H1 (cell line): Measurements from ENCODE around the gene TNXB. TPM values are rescaled to one million over a fixed set of nuclear protein-coding genes. Genes with fewer than 3 reads are reported as not detected.

Source experiments
- BACH1 ChIP-seq: IDR thresholded peaks from 2 replicates; pipeline ENCODE4 v1.6.1; 2012; ENCODE audit warnings: low read length, improper control_type of control experiment
- BRCA1 ChIP-seq: IDR thresholded peaks from 2 replicates; pipeline ENCODE4 v1.6.1; 2012; ENCODE audit warnings: low read depth, low read length, improper control_type of control experiment
- CREB1 ChIP-seq: IDR thresholded peaks from 2 replicates; pipeline ENCODE4 v1.6.1; 2012; ENCODE audit warnings: inconsistent platforms
- EP300 ChIP-seq, 2 experiments: IDR thresholded peaks; 1 replicate in 1 of 2; 2 replicates in 1 of 2; pipeline ENCODE4 v1.6.1; 2011 to 2012; ENCODE audit warnings: low read depth in 2 of 2, low read length in 2 of 2, mild to moderate bottlenecking in 2 of 2, borderline replicate concordance in 1 of 2, inconsistent platforms in 1 of 2, moderate library complexity in 1 of 2
- KDM1A ChIP-seq: fragments of 200-600, 300-600 bp; sonication (generic); IDR thresholded peaks from 2 replicates; pipeline ENCODE4 v1.7.1; 2016; ENCODE audit warnings: mild to moderate bottlenecking, low read length, borderline replicate concordance
- KDM4A ChIP-seq: IDR thresholded peaks from one replicate; pipeline ENCODE4 v1.7.1; 2012; ENCODE audit warnings: low read depth, mild to moderate bottlenecking, moderate library complexity, low read length, inconsistent platforms; ENCODE audit not compliant: severe bottlenecking
- NRF1 ChIP-seq: IDR thresholded peaks from 2 replicates; pipeline ENCODE4 v1.6.1; 2011; ENCODE audit warnings: mild to moderate bottlenecking, low read depth, low read length, improper control_type of control experiment
- POLR2A ChIP-seq, 2 experiments: IDR thresholded peaks; 1 replicate in 1 of 2; 2 replicates in 1 of 2; pipeline ENCODE4 v1.6.1; 2011; ENCODE audit warnings: low read depth in 2 of 2, low read length in 2 of 2, mild to moderate bottlenecking in 2 of 2; ENCODE audit errors: control extremely low read depth in 1 of 2
- RAD21 ChIP-seq, 2 experiments: IDR thresholded peaks in 1 of 2; conservative IDR thresholded peaks in 1 of 2; 2 replicates each; pipeline ENCODE4 v1.6.1; 2011; ENCODE audit warnings: low read depth in 2 of 2, low read length in 2 of 2, improper control_type of control experiment in 1 of 2, inconsistent platforms in 1 of 2, mild to moderate bottlenecking in 1 of 2, moderate library complexity in 1 of 2
- RFX5 ChIP-seq: IDR thresholded peaks from 2 replicates; pipeline ENCODE4 v1.6.1; 2011; ENCODE audit warnings: low read depth, low read length, improper control_type of control experiment, borderline replicate concordance
- RXRA ChIP-seq: IDR thresholded peaks from 2 replicates; pipeline ENCODE4 v1.6.1; 2011; ENCODE audit warnings: low read depth, mild to moderate bottlenecking, low read length, moderate library complexity; ENCODE audit not compliant: insufficient read depth
- TAF1 ChIP-seq: IDR thresholded peaks from 2 replicates; pipeline ENCODE4 v1.6.1; 2011; ENCODE audit warnings: mild to moderate bottlenecking, low read depth, low read length
- TAF7 ChIP-seq: optimal IDR thresholded peaks from 2 replicates; pipeline ENCODE3; 2011; ENCODE audit warnings: low read depth, mild to moderate bottlenecking, inconsistent platforms, low read length, moderate library complexity, borderline replicate concordance
- TBP ChIP-seq: IDR thresholded peaks from 2 replicates; pipeline ENCODE4 v1.6.1; 2011; ENCODE audit warnings: low read depth, low read length, improper control_type of control experiment
- YY1 ChIP-seq: IDR thresholded peaks from 2 replicates; pipeline ENCODE4 v1.6.1; 2011; ENCODE audit warnings: low read depth, mild to moderate bottlenecking, low read length
- ZNF274 ChIP-seq: IDR thresholded peaks from 2 replicates; pipeline ENCODE4 v1.7.0; 2012; ENCODE audit warnings: low read length, borderline replicate concordance; ENCODE audit errors: extremely low read depth
- polyA plus RNA-seq, 7 experiments: library from polyadenylated mRNA; depleted of rRNA in 3 of 7; stranded (reverse) in 5 of 7; unstranded in 2 of 7; fragments of >200 nt in 5 of 7; fragments of 200-250 nt in 2 of 7; gene quantifications; 1 replicate in 5 of 7; 2 replicates in 1 of 7; 4 replicates in 1 of 7; pipeline versions ENCODE4 v1.2.1 to v1.2.3, GENCODE V29; 2011 to 2013; ENCODE audit warnings: missing spikeins in 2 of 7, mixed read lengths in 2 of 7
- total RNA-seq: library from RNA; stranded (reverse); fragmentation: NEBNext Ultra II Directional; extraction: Animal tissue kit (Norgen Biotek cat#: 25700); gene quantifications from 2 replicates; pipeline ENCODE4 v1.2.1, GENCODE V29; 2021
- TF ChIP-seq, protein P1 (sequence below), 3 experiments: IDR thresholded peaks; 1 replicate in 2 of 3; 2 replicates in 1 of 3; pipeline versions ENCODE4 v1.5.1 to v1.6.1; 2011; ENCODE audit warnings: low read length in 3 of 3, mild to moderate bottlenecking in 3 of 3, inconsistent platforms in 2 of 3, low read depth in 1 of 3, moderate library complexity in 1 of 3; ENCODE audit not compliant: insufficient read depth in 1 of 3; ENCODE audit errors: control extremely low read depth in 1 of 3
- TF ChIP-seq, protein P2 (sequence below): IDR thresholded peaks from 2 replicates; pipeline ENCODE4 v1.6.1; 2012; ENCODE audit warnings: inconsistent platforms
- TF ChIP-seq, protein P3 (sequence below): IDR thresholded peaks from 2 replicates; pipeline ENCODE4 v1.6.1; 2011; ENCODE audit warnings: low read length, improper control_type of control experiment

The TNXB gene
- total and polyA plus RNA-seq, 2 of the 8 experiments (the other 6 are each of a cell fraction or from before 2014, with no cell fraction given), result 3.1 to 4.8 TPM

DNA sequence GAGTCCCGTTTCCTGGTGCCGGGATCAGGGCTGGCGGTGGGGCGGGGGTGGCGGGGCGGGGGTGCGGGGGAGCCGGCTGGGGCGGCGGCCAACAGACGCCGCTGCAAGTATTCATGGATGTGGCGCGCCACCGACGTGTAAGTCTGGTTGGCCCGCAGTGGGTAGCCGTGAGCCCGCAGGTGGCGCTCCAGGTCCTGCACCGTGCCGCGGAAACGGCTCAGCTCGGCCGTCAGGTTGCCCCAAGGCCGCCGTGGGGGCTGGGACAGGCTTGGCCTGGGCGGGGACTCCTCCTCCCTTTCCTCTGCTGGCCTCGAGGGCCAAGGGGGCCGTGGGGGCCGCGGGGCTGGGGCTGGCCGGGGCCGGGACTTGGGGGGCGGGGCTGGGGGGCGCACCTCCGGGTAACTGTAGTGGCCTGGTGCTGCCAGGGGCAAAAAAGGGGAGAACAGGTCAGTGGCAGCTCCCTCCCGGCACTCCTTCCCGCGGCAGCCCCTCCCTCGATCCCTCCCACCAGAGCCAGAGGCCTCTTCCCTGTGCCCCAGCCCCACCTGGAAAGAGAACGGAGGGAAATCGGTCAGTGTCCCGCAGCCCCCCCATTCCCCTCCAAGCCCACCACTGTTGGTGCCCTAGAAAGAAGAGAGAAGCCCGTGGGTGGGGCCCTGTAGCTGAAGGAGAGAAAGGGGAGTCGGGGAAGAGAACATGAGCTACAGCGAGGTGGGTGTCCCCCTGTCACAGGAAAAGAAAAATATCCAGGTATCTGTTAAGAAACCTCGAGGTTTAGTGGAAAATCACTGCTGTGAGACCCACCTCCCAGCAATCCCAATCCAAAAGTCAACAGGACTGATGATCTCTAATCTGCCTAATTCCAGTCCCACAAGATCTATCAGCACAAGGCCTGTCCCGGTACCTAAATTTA lies 21.3 kb downstream of the TNXB start (continued):
- TF ChIP-seq, protein P1, sequence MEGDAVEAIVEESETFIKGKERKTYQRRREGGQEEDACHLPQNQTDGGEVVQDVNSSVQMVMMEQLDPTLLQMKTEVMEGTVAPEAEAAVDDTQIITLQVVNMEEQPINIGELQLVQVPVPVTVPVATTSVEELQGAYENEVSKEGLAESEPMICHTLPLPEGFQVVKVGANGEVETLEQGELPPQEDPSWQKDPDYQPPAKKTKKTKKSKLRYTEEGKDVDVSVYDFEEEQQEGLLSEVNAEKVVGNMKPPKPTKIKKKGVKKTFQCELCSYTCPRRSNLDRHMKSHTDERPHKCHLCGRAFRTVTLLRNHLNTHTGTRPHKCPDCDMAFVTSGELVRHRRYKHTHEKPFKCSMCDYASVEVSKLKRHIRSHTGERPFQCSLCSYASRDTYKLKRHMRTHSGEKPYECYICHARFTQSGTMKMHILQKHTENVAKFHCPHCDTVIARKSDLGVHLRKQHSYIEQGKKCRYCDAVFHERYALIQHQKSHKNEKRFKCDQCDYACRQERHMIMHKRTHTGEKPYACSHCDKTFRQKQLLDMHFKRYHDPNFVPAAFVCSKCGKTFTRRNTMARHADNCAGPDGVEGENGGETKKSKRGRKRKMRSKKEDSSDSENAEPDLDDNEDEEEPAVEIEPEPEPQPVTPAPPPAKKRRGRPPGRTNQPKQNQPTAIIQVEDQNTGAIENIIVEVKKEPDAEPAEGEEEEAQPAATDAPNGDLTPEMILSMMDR (IDR thresholded peaks at IDR 0.05; ENCODE audit: control extremely low read depth in 1 of 3, insufficient read depth in 1 of 3, low read depth in 1 of 3, low read length in 3 of 3), result peak in 2 of 3 experiments; percentile 68 to 83; a peak in 3 of 4 replicates
- TF ChIP-seq TAF7, result no peak
- peak; percentile 44; the same call in 1 of the 2 replicates for TF ChIP-seq BACH1
- no peak for TF ChIP-seq POLR2A (IDR thresholded peaks at IDR 0.05; ENCODE audit: control extremely low read depth in 1 of 2, low read depth in 2 of 2, low read length in 2 of 2)
- 0 out of 2 replicates have a peak, but pooled peaks have one; percentile 23 for TF ChIP-seq TAF1
- peak; percentile 44 for TF ChIP-seq KDM4A
- TF ChIP-seq ZNF274, result no peak
- peak; percentile 33; the same call in 1 of the 2 replicates for TF ChIP-seq YY1
- TF ChIP-seq EP300 (IDR thresholded peaks at IDR 0.05; ENCODE audit: borderline replicate concordance in 1 of 2, low read depth in 2 of 2, low read length in 2 of 2), result peak in 1 of 2 experiments; percentile 62; a peak in 1 of 3 replicates
- TF ChIP-seq CREB1, result peak; percentile 69
- TF ChIP-seq RAD21 (IDR thresholded peaks at IDR 0.05 in 1 of 2, conservative IDR thresholded peaks at IDR 0.05 in 1 of 2; ENCODE audit: low read depth in 2 of 2, low read length in 2 of 2), result peak; percentile 73 to 80
- TF ChIP-seq, protein P2, sequence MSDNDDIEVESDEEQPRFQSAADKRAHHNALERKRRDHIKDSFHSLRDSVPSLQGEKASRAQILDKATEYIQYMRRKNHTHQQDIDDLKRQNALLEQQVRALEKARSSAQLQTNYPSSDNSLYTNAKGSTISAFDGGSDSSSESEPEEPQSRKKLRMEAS, result no peak
- no peak for TF ChIP-seq NRF1
- no peak for TF ChIP-seq BRCA1
- TF ChIP-seq RXRA, result no peak
- TF ChIP-seq, protein P3, sequence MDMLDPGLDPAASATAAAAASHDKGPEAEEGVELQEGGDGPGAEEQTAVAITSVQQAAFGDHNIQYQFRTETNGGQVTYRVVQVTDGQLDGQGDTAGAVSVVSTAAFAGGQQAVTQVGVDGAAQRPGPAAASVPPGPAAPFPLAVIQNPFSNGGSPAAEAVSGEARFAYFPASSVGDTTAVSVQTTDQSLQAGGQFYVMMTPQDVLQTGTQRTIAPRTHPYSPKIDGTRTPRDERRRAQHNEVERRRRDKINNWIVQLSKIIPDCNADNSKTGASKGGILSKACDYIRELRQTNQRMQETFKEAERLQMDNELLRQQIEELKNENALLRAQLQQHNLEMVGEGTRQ, result 0 out of 2 replicates have a peak, but pooled peaks have one; percentile 34
- no peak for TF ChIP-seq RFX5
- no peak for TF ChIP-seq TBP
- TF ChIP-seq KDM1A, result no peak
